Osteocyte (in vitro differentiated cells): ENCODE results near the gene DEF6. TPM values are rescaled to one million over a fixed set of nuclear protein-coding genes. Genes with fewer than 3 reads are reported as not detected.
A peak's percentile ranks its signal among the peaks of the same experiment; 100 is the strongest.

ENCODE experiments used
- DNase-seq: peaks from one replicate; pipeline ENCODE4 v3.0.0; 2021; ENCODE audit warnings: mixed read lengths; ENCODE audit not compliant: unreplicated experiment; ENCODE audit errors: extremely low spot score
- H3K27ac Mint-ChIP-seq: one replicate; pipeline ENCODE4 v1.8.0; 2021; ENCODE audit warnings: mild to moderate bottlenecking, mixed read lengths; ENCODE audit not compliant: unreplicated experiment
- H3K27me3 Mint-ChIP-seq: one replicate; pipeline ENCODE4 v1.8.0; 2021; ENCODE audit warnings: mixed read lengths; ENCODE audit not compliant: unreplicated experiment
- H3K36me3 Mint-ChIP-seq: one replicate; pipeline ENCODE4 v1.8.0; 2021; ENCODE audit warnings: mixed read lengths; ENCODE audit not compliant: unreplicated experiment
- H3K4me1 Mint-ChIP-seq: one replicate; pipeline ENCODE4 v1.8.0; 2021; ENCODE audit warnings: mixed read lengths; ENCODE audit not compliant: unreplicated experiment
- H3K4me3 Mint-ChIP-seq: one replicate; pipeline ENCODE4 v1.8.0; 2021; ENCODE audit warnings: mild to moderate bottlenecking, moderate library complexity, mixed read lengths; ENCODE audit not compliant: unreplicated experiment
- H3K9me3 Mint-ChIP-seq: one replicate; pipeline ENCODE4 v1.8.0; 2021; ENCODE audit warnings: mixed read lengths; ENCODE audit not compliant: unreplicated experiment
- CTCF ChIP-seq: fragments of 200-600 bp; sonication (generic); IDR thresholded peaks from 2 replicates; pipeline ENCODE4 v1.5.0; 2021; ENCODE audit warnings: antibody characterized with exemption, mild to moderate bottlenecking, moderate library complexity
- total RNA-seq: library from RNA; stranded (reverse); gene quantifications from 2 replicates; pipeline ENCODE4 v1.2.1, GENCODE V29; 2021

Gene DEF6
- total RNA-seq, 1 donor from 2014 or later: 0.59 TPM

GRCh38 chr6:35310265-35310831, 12.7 kb downstream of the DEF6 start:
- Mint-ChIP-seq H3K36me3 (no peaks in the 10 kb centered on the region), H3K9me3 (no peaks in the 10 kb centered on the region), H3K27me3 (peaks cover 22% of the 10 kb centered on the region), H3K4me3 (no peak overlapping the region), H3K4me1 (no peaks in the 10 kb centered on the region), H3K27ac (no peak overlapping the region)
- TF ChIP-seq CTCF: no peak
- DNase-seq: no peak

GRCh38 chr6:35311390-35312075, 13.9 kb downstream of the DEF6 start:
- no peak overlapping the region for H3K27ac Mint-ChIP-seq
- no peaks in the 10 kb centered on the region for H3K36me3 Mint-ChIP-seq
- H3K4me3 Mint-ChIP-seq: no peak overlapping the region
- no peak for DNase-seq
- H3K9me3 Mint-ChIP-seq: peaks cover 1% of the 10 kb centered on the region
- H3K4me1 Mint-ChIP-seq: no peaks in the 10 kb centered on the region
- H3K27me3 Mint-ChIP-seq: peaks cover 28% of the 10 kb centered on the region
- no peak for TF ChIP-seq CTCF

- no peak for TF ChIP-seq CTCF
- no peak for DNase-seq
- Mint-ChIP-seq H3K27me3 (peaks cover 35% of the 10 kb centered on the region), H3K27ac (no peak overlapping the region), H3K36me3 (no peaks in the 10 kb centered on the region), H3K4me3 (no peak overlapping the region), H3K9me3 (peaks cover 5% of the 10 kb centered on the region), H3K4me1 (no peaks in the 10 kb centered on the region)
Observed at GRCh38 chr6:35312076-35312800, 14.6 kb downstream of the DEF6 start.

- Mint-ChIP-seq H3K27ac (no peak overlapping the region), H3K4me3 (no peak overlapping the region), H3K9me3 (peaks cover 5% of the 10 kb centered on the region), H3K4me1 (peaks cover 4% of the 10 kb centered on the region), H3K27me3 (peaks cover 38% of the 10 kb centered on the region), H3K36me3 (no peaks in the 10 kb centered on the region)
- no peak for TF ChIP-seq CTCF
- DNase-seq: no peak
Observed at GRCh38 chr6:35312807-35313206, 15.2 kb downstream of the DEF6 start.

GRCh38 chr6:35317483-35318195, 20.0 kb downstream of the DEF6 start:
- Mint-ChIP-seq H3K27me3 (peaks cover 27% of the 10 kb centered on the region), H3K4me3 (peak overlapping the region; percentile 93), H3K27ac (no peak overlapping the region), H3K9me3 (peaks cover 5% of the 10 kb centered on the region), H3K4me1 (peaks cover 14% of the 10 kb centered on the region), H3K36me3 (no peaks in the 10 kb centered on the region)
- no peak for TF ChIP-seq CTCF
- no peak for DNase-seq
